Measurements from ENCODE around the gene FSTL4. TPM values are rescaled to one million over a fixed set of nuclear protein-coding genes. Genes with fewer than 3 reads are reported as not detected.

FSTL4 gene
- total and polyA plus RNA-seq, 2 of the 13 experiments (the other 11 are each of a cell fraction or from before 2014, with no cell fraction given), result 2.1 to 3.0 TPM

DNA sequence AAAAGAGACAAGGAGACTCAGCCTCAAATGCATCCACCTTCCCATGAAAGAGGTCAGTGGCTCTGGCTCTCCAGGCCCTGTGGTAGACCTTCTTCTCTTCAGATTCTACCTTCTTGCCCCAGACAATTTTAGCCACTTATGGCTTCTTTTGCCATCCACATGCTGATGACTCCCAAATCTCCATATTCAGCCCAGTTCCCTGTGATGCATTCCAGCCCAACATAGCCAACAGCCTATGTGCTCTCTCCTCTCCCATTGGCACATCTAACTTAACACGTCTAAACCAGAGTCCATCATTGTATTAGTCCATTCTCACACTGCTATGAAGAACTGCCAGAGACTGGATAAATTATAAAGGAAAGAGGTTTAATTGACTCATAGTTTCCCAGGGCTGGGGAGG is 108.8 kb downstream of the FSTL4 start (continued):
- TF ChIP-seq, protein P1, sequence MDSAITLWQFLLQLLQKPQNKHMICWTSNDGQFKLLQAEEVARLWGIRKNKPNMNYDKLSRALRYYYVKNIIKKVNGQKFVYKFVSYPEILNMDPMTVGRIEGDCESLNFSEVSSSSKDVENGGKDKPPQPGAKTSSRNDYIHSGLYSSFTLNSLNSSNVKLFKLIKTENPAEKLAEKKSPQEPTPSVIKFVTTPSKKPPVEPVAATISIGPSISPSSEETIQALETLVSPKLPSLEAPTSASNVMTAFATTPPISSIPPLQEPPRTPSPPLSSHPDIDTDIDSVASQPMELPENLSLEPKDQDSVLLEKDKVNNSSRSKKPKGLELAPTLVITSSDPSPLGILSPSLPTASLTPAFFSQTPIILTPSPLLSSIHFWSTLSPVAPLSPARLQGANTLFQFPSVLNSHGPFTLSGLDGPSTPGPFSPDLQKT (CRISPR knock-in tag; IDR thresholded peaks at IDR 0.05; ENCODE audit: borderline replicate concordance), result no peak
- TF ChIP-seq, protein P2, sequence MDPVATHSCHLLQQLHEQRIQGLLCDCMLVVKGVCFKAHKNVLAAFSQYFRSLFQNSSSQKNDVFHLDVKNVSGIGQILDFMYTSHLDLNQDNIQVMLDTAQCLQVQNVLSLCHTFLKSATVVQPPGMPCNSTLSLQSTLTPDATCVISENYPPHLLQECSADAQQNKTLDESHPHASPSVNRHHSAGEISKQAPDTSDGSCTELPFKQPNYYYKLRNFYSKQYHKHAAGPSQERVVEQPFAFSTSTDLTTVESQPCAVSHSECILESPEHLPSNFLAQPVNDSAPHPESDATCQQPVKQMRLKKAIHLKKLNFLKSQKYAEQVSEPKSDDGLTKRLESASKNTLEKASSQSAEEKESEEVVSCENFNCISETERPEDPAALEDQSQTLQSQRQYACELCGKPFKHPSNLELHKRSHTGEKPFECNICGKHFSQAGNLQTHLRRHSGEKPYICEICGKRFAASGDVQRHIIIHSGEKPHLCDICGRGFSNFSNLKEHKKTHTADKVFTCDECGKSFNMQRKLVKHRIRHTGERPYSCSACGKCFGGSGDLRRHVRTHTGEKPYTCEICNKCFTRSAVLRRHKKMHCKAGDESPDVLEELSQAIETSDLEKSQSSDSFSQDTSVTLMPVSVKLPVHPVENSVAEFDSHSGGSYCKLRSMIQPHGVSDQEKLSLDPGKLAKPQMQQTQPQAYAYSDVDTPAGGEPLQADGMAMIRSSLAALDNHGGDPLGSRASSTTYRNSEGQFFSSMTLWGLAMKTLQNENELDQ (CRISPR knock-in tag; IDR thresholded peaks at IDR 0.05; ENCODE audit: borderline replicate concordance), result no peak
- no peak for TF ChIP-seq MLLT10 (CRISPR knock-in tag; IDR thresholded peaks at IDR 0.05)
- no peak for TF ChIP-seq ZC3H4 (CRISPR knock-in tag; IDR thresholded peaks at IDR 0.05; ENCODE audit: borderline replicate concordance)
- no peak for TF ChIP-seq MTF2 (CRISPR knock-in tag; IDR thresholded peaks at IDR 0.05; ENCODE audit: borderline replicate concordance)

DNA sequence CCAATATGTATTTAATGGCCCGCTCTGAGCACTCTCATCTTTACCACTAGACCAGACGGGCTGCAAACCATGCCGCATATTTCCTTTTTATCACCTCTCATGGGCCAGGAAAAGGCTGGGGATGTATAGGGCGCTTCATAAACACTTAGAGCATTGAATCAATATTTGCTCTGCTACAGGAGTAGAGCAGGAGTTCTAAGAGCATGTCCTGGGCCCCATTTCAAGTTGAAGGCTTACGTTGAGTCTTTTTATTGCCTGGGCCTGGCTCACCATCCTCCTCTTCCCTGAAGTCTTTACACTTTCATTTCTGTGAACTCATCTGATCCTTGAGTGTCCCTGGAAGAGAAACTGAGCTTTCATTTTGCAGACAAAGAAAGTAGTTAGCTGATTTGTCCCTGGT is 112.4 kb downstream of the FSTL4 start:
- in situ Hi-C loops (cut with HindIII; ENCODE audit: extremely low pct_ligation_motif_present, low pct_unique_long_range_greater_than_20kb), result no loop called here
- H3K36me3 ChIP-seq (replicated peaks in 1 of 2; ENCODE audit: control insufficient read depth in 1 of 2, insufficient read depth in 2 of 2, low read length in 2 of 2), result no peaks in the 10 kb centered on the region
- no peaks in the 10 kb centered on the region for H3K9me3 ChIP-seq (ENCODE audit: low read length)
- peaks cover 10% of the 10 kb centered on the region for H3K4me1 ChIP-seq (ENCODE audit: insufficient read depth, low read length)
- CTCF ChIA-PET (ENCODE audit: low intra/inter-chr PET ratio, low total read pairs), result no interaction called here
- ATAC-seq (no peak; the same call in 2 of the 3 replicates), DNase-seq (ENCODE audit: low spot score) (no peak), FAIRE-seq (no peak)
- H3K27ac ChIP-seq (ENCODE audit: extremely low read length, insufficient read depth, low read length), result no peak overlapping the region
- no peak overlapping the region for H3K4me3 ChIP-seq (replicated peaks in 1 of 3; ENCODE audit: insufficient read depth in 1 of 3, low read depth in 2 of 3, low read length in 3 of 3)
- no TSS peak for BruUV-seq (replicated peaks)
- no peak overlapping the region for H3K9ac ChIP-seq (ENCODE audit: insufficient read depth, low read depth, low read length)
- no peaks in the 10 kb centered on the region for H3K79me2 ChIP-seq (ENCODE audit: insufficient read depth, low read length)
- POLR2A ChIA-PET, result no interaction called here
- H3K27me3 ChIP-seq (ENCODE audit: control insufficient read depth in 1 of 2, insufficient read depth in 2 of 2, low read length in 2 of 2), result no peaks in the 10 kb centered on the region; a peak in 2 of 5 replicates
- intact Hi-C loops (cut with micrococcal nuclease; ENCODE audit: unreplicated experiment), result no loop called here
- no peak overlapping the region for H2AFZ ChIP-seq (ENCODE audit: low read length)
- H4K20me1 ChIP-seq (ENCODE audit: insufficient read depth, low read length), result no peaks in the 10 kb centered on the region
- WGBS (ENCODE audit: low lambda C conversion rate), result 23% methylated on average over 5 of the region's 5 CpGs
- no peak overlapping the region for H3K4me2 ChIP-seq (ENCODE audit: low read depth, low read length)
- TF ChIP-seq SATB2 (CRISPR knock-in tag; IDR thresholded peaks at IDR 0.05) (no peak), ZC3H13 (CRISPR knock-in tag; IDR thresholded peaks at IDR 0.05) (no peak), RFX3 (CRISPR knock-in tag; IDR thresholded peaks at IDR 0.05) (no peak), RBAK (CRISPR knock-in tag; IDR thresholded peaks at IDR 0.05) (no peak), REPIN1 (CRISPR knock-in tag; IDR thresholded peaks at IDR 0.05; ENCODE audit: borderline replicate concordance, low read depth) (no peak)

Data from HepG2 (cell line).